Activated T-cell treated with anti-CD3 and anti-CD28 coated beads, Interleukin-2, amount 50 U/mL, for 4 hours (primary cell): ENCODE measurements around the gene SSU72. TPM values are rescaled to one million over a fixed set of nuclear protein-coding genes. Genes with fewer than 3 reads are reported as not detected.
"Not testable (repeated sequence)": the region's sequence is repeated elsewhere in the genome, so short reads cannot be mapped to it uniquely, and the experiment has no call there.

Experiments
- ATAC-seq, 2 donors: fragments of 200-7000 bp; cut with Tn5 transposase; one replicate each; pipeline ENCODE4 v1.10.0; 2021
- DNase-seq: peaks from one replicate; pipeline ENCODE4 v3.0.0-alpha.2; 2020
- H3K27me3 Mint-ChIP-seq: one replicate; pipeline ENCODE4 v1.8.0; 2021; ENCODE audit warnings: low read depth, mixed read lengths
- H3K36me3 Mint-ChIP-seq: one replicate; pipeline ENCODE4 v1.8.0; 2022; ENCODE audit warnings: mixed read lengths; ENCODE audit not compliant: insufficient read depth
- H3K4me1 Mint-ChIP-seq: one replicate; pipeline ENCODE4 v1.8.0; 2021; ENCODE audit warnings: low read depth, mixed read lengths
- H3K4me3 Mint-ChIP-seq: one replicate; pipeline ENCODE4 v1.8.0; 2021; ENCODE audit warnings: mild to moderate bottlenecking, moderate library complexity, mixed read lengths
- H3K9me3 Mint-ChIP-seq: one replicate; pipeline ENCODE4 v1.8.0; 2021; ENCODE audit warnings: mixed read lengths
- total RNA-seq, 3 donors: library from RNA; stranded (reverse); gene quantifications; one replicate each; pipeline ENCODE4 v1.2.1, GENCODE V29; 2021

The SSU72 gene
- total RNA-seq, 3 donors from 2014 or later, result 142 to 170 (median 148) TPM

DNA sequence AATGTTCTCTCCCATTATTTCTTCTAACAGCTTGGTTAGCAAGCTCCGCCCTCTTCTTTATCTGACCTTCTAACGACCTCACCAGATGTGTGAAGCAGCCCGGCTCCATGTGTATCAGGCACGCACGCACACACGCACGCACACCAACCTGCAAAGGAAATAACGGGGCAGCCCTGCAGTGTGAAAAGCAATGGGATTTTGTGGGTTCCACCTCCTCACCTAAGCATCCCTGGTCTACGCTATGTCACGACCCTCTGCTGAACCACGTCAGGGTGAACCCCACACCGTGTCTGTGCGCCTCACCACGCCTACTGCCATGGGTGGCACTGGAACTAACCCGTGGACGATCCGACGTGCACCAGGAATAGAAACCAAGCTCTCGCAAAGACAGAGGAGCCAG, 10.4 kb downstream of the SSU72 start:
- H3K27me3 Mint-ChIP-seq, result no peaks in the 10 kb centered on the region
- peaks cover 21% of the 10 kb centered on the region for H3K4me1 Mint-ChIP-seq
- peaks cover 21% of the 10 kb centered on the region for H3K36me3 Mint-ChIP-seq

DNA sequence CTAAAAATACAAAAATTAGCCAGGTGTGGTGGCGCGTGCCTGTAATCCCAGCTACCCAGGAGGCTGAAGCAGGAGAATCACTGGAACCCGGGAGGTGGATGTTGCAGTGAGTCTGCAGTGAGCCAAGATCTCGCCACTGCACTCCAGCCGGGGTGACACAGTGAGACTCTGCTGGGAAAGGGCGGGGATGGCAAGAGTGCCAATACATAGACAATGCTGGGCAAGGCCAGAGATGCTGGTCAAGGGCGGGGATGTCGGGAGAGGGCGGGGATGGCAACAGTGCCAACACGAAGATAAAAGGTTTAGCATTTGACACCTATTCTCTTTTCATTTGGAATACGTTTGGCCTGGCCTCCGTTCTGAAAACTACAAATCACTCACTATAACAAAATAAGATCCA, 11.0 kb downstream of the SSU72 start:
- H3K4me3 Mint-ChIP-seq, result no peak overlapping the region
- H3K27me3 Mint-ChIP-seq, result no peaks in the 10 kb centered on the region
- no peaks in the 10 kb centered on the region for H3K9me3 Mint-ChIP-seq
- DNase-seq, result no peak
- peaks cover 18% of the 10 kb centered on the region for H3K4me1 Mint-ChIP-seq
- peaks cover 21% of the 10 kb centered on the region for H3K36me3 Mint-ChIP-seq
- ATAC-seq, result no peak

More for the DNA sequence above, 10.4 kb downstream of the SSU72 start:
- H3K4me3 Mint-ChIP-seq, result no peak overlapping the region
- H3K9me3 Mint-ChIP-seq, result no peaks in the 10 kb centered on the region
- DNase-seq (no peak), ATAC-seq (no peak)

DNA sequence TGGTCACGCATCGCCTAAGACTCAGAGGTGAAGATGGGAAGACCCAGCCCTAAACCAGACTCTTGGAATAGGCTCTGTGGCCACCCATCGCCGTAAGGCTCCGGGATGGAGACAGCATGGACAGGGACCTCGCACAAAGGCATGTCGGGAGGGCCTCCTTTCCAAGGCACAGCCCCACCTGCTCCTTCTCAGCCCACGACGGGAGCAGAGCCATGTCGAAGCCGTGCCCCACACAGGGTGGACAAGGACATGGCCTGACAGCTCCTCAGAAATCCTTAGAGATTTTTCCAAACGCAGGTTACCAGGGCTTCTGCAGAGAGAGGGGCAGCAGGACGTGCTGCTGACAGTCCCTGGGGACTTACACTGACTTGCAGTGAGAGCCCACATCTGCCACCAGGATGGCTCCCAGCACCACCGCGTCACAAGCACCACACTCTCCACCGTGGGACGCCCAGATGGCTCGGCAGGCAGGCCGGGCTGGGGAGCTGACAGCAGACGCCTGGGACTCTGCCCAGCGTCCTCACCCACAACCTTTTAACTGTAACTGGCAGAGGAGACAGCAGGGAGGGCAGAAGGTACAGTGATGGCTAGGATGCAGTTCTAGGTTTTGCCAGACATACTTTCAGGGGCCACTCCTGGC, 12.0 kb downstream of the SSU72 start:
- no peak overlapping the region for H3K4me3 Mint-ChIP-seq
- H3K36me3 Mint-ChIP-seq, result peaks cover 21% of the 10 kb centered on the region
- no peak for DNase-seq
- peaks cover 15% of the 10 kb centered on the region for H3K4me1 Mint-ChIP-seq
- no peaks in the 10 kb centered on the region for H3K27me3 Mint-ChIP-seq
- ATAC-seq, result no peak
- no peaks in the 10 kb centered on the region for H3K9me3 Mint-ChIP-seq

DNA sequence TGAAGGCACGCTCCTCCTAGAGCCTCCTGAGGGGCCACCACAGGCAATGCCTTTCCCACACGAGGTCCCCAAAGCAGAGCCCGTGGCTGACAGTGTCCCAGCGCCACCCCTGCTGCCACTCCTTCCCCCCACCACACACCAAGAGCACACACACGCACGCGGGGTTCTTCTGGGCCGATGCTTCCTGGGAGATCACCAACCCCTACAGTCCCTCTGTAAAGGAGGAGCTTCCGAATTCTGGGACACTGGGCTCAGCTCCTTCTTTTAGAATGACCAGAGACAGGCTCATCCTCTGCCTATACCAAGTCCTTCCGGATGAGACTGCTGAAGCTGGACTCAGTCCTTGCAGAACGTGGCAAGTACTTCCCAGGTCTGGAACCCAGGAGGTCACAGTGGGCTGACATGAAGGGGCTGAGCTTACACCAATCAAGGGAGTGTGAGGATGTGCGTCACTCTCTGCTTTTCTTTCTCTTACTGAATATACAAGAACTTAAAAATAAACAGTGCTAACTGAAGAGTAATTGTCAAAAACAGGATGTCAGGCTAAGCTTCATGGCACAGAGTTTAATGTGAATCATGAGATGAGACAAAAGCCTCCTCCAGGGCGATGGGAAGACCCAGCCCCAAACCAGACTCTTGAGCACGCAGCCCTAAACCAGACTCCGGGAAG, 12.7 kb downstream of the SSU72 start:
- no peak overlapping the region for H3K4me3 Mint-ChIP-seq
- H3K36me3 Mint-ChIP-seq, result peaks cover 21% of the 10 kb centered on the region
- H3K9me3 Mint-ChIP-seq, result no peaks in the 10 kb centered on the region
- no peaks in the 10 kb centered on the region for H3K27me3 Mint-ChIP-seq
- DNase-seq (no peak), ATAC-seq (no peak)
- H3K4me1 Mint-ChIP-seq, result peaks cover 9% of the 10 kb centered on the region

DNA sequence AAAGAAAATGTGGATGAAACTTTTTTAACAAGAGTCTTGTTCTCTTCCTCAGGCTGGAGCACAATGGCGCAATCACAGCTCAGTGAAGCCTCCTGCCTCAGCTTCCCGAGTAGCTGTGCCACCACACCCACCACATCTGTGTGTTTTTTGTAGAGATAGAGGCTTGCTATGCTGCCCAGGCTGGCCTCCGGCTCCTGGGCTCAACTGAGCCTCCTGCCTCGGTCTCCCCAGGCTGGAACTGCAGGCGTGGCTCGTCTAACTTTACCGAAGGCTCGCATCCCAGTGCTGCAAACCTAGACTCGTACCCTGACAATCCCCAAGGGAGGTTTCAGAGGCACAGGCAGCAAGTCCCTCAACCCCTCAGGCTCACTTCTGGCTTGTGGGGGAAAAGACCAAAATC, 14.5 kb downstream of the SSU72 start:
- H3K27me3 Mint-ChIP-seq, result no peaks in the 10 kb centered on the region
- H3K4me3 Mint-ChIP-seq, result no peak overlapping the region
- no peak for DNase-seq
- H3K4me1 Mint-ChIP-seq, result peaks cover 5% of the 10 kb centered on the region
- peaks cover 18% of the 10 kb centered on the region for H3K36me3 Mint-ChIP-seq
- no peaks in the 10 kb centered on the region for H3K9me3 Mint-ChIP-seq
- ATAC-seq, result no peak

DNA sequence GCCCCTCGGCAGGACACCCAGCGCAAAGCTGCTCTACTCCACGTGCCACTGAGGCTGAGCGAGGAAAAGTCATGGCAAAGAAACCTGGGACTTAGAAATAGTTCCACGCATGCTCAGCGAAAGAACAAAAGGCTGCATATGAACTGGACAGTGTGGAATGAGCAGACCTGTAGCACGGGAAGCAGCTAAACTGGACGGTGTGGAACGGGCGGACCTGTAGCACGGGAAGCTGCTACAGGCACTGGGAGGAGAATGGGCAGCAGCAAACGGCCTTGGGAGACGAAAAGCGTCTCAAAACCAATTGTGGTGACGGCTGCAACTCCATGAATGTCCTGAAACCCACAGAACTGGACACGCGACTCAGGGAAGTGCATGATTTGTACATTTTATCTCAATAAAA, 15.6 kb downstream of the SSU72 start:
- H3K9me3 Mint-ChIP-seq, result no peaks in the 10 kb centered on the region
- H3K27me3 Mint-ChIP-seq, result no peaks in the 10 kb centered on the region
- DNase-seq (no peak), ATAC-seq (no peak)
- H3K4me1 Mint-ChIP-seq, result no peaks in the 10 kb centered on the region
- peaks cover 9% of the 10 kb centered on the region for H3K36me3 Mint-ChIP-seq
- H3K4me3 Mint-ChIP-seq, result no peak overlapping the region

DNA sequence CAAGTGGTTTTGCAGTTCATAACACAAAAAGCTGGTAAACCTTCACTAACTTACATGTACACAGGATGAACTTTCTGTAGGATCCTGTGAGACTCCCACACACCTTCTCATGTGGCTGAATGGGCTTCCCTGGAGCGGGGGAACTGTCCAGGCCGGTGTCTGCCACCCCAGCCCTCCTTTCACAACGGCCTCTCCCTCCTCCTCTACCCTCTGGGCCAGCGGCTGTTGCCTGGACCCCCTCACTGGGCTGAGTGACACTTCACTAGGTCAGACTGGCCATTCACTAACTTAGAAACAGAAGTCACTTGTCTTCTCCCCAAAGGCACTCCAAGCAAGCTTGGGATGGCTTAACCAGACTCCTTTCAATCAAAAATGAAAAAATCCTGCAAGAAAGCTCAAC, 16.1 kb downstream of the SSU72 start:
- H3K9me3 Mint-ChIP-seq, result no peaks in the 10 kb centered on the region
- no peaks in the 10 kb centered on the region for H3K27me3 Mint-ChIP-seq
- no peaks in the 10 kb centered on the region for H3K4me1 Mint-ChIP-seq
- peaks cover 4% of the 10 kb centered on the region for H3K36me3 Mint-ChIP-seq
- no peak overlapping the region for H3K4me3 Mint-ChIP-seq
- ATAC-seq, result no peak
- DNase-seq, result no peak

DNA sequence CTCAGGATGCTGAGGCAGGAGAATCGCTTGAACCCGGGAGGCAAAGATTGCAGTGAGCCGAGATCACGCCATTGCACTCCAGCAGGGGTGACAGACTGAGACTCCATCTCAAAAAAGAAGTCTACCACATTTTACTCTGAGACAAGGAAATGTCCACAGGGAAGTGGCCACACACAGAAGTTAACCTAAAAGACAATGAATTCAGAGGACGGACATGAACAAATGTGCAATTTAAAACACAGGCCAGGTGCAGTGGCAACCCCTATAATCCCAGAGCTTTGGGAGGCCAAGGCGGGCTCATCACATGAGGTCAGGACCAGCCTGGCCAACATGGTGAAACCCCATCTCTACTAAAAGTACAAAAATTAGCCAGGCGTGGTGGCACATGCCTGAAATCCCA, 17.0 kb downstream of the SSU72 start:
- not testable (repeated sequence) for H3K4me3 Mint-ChIP-seq, DNase-seq, H3K9me3 Mint-ChIP-seq, H3K4me1 Mint-ChIP-seq, H3K27me3 Mint-ChIP-seq, ATAC-seq, H3K36me3 Mint-ChIP-seq

DNA sequence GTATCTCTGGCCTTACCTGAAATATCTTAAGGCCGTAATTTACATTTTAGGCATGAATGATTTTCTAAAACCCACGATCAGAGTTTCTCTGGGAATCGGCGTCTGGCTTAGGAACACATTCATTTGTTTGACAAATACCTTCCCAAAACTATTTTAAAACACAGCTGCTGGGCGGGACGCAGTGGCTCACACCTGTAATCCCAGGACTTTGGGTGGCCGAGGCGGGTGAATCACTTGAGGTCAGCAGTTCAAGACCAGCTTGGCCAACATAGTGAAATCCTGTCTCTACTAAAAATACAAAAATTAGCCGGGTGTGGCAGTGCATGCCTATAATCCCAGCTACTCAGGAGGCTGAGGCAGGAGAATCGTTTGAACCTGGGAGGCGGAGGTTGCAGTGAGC, 17.7 kb downstream of the SSU72 start:
- not testable (repeated sequence) for H3K4me3 Mint-ChIP-seq, DNase-seq, H3K27me3 Mint-ChIP-seq, H3K36me3 Mint-ChIP-seq, H3K9me3 Mint-ChIP-seq, ATAC-seq, H3K4me1 Mint-ChIP-seq

DNA sequence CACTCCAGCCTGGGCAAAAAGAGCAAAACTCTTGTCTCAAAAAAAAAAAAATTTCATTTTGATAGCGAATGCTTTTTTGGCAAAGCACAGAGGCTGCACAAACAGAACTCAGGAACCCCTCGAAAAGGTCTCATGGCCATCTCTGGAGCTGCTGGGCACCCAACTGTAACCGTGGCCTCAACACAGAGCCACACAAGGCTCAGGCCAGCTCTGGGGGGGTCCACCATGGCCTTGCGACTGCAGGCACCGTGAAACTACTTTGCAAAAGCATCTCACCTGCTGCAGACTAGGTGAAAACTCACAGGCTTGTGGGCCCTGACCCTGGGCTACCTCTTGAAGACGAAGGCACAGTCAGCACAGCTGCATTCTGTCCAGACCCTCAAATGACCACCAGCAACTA, 18.2 kb downstream of the SSU72 start:
- peaks cover 3% of the 10 kb centered on the region for H3K36me3 Mint-ChIP-seq
- no peak for ATAC-seq
- H3K4me3 Mint-ChIP-seq, result no peak overlapping the region
- no peaks in the 10 kb centered on the region for H3K27me3 Mint-ChIP-seq
- DNase-seq, result no peak
- H3K4me1 Mint-ChIP-seq, result peaks cover 1% of the 10 kb centered on the region
- H3K9me3 Mint-ChIP-seq, result no peaks in the 10 kb centered on the region

DNA sequence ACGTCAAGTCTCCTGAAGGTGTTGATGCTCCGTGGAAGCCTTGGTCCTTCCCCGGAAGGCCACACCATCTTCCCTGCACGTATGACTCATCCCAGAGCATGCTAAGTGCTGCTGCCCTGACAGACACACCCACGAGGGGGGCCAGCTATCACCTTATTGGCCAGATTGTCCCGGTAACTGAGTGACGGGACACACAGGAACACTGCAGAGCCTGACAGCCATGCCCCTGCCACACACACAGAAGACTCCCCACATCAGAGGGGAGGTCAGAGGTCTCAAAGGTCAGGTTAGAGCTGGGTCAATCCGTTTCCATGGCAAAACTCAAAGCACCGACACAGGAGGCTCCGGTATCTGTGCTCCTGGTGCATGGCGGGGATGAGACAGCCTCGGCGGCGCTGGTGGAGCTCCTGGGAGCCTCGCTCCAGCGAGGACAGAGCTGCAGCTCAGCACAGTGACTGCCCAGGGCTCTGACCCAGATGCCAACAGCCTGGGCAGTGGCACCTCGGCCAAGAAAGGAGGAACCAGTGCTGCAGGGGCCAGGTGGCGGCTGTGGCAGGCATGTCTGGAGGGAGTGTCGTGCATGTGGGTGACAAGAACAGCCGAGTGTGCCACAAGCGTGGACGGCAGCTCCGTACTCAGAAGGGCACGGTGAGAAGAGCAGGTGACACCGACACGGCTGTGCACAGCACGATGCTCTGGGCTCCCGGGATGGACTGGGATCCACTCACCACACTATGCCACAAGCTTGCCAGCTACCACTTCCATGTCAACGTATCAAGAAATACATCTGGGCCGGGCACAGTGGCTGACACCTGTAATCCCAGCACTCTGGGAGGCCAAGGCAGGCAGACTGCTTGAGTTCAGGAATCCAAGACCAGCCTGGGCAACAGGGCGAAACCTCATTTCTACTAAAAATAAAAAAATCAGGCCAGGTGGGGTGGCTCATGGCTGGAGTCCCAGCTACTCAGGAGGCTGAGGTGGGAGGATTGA, 19.4 kb downstream of the SSU72 start:
- DNase-seq, result no peak
- Mint-ChIP-seq H3K4me1 (peaks cover 1% of the 10 kb centered on the region), H3K4me3 (no peak overlapping the region), H3K36me3 (peaks cover 3% of the 10 kb centered on the region), H3K9me3 (no peaks in the 10 kb centered on the region), H3K27me3 (no peaks in the 10 kb centered on the region)
- no peak for ATAC-seq

DNA sequence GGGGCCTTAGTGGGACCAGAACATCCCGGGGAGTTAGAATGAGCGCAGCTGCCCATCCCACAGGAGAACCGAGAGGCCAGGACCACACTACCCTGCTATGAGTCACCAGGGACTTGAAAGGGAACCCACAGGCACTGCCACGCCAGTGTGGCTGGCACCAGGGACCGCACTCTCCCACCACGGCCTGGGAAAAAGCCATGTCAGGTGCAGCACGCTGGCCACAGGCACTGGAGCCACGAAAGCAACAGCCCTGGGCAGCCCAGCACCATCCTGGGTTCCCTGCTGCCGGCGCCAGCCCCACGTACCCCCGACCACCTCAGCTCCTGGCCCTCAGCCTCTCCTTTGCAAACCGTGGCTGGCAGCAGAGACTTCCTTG, 20.1 kb downstream of the SSU72 start:
- ATAC-seq, result no peak

DNA sequence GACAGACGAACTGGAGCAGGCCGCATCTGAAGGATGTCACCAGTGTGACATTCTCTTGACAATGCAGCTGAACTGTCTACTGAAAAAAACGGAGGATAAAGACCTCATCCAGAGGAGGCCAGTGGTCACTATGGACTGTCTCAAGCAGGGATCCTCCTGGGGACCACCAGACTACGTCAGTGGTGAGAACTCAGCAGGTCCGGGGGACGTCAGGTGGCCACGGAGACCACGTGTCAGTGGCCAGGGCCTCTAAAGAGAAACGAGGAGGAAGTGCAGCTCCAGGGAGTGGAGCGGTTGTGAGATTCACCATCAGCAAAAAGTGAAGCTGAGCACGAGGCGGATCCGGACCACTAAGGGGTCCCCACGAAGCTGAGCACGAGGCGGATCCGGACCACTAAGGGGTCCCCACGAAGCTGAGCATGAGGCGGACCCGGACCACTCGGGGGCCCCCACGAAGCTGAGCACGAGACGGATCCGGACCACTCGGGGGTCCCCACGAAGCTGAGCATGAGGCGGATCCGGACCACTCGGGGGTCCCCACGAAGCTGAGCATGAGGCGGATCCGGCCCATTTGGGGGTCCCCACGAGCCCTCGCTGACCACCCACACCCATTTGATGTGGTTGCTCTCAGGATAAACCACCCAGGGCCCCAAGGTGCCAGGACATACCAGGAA, 20.7 kb downstream of the SSU72 start:
- peaks cover 3% of the 10 kb centered on the region for H3K36me3 Mint-ChIP-seq
- DNase-seq, result no peak
- no peaks in the 10 kb centered on the region for H3K9me3 Mint-ChIP-seq
- H3K27me3 Mint-ChIP-seq, result no peaks in the 10 kb centered on the region
- H3K4me1 Mint-ChIP-seq, result peaks cover 1% of the 10 kb centered on the region
- no peak overlapping the region for H3K4me3 Mint-ChIP-seq
- no peak for ATAC-seq

More for the DNA sequence above, 20.1 kb downstream of the SSU72 start:
- Mint-ChIP-seq H3K4me1 (peaks cover 1% of the 10 kb centered on the region), H3K4me3 (no peak overlapping the region), H3K36me3 (peaks cover 3% of the 10 kb centered on the region), H3K27me3 (no peaks in the 10 kb centered on the region), H3K9me3 (no peaks in the 10 kb centered on the region)
- no peak for DNase-seq

DNA sequence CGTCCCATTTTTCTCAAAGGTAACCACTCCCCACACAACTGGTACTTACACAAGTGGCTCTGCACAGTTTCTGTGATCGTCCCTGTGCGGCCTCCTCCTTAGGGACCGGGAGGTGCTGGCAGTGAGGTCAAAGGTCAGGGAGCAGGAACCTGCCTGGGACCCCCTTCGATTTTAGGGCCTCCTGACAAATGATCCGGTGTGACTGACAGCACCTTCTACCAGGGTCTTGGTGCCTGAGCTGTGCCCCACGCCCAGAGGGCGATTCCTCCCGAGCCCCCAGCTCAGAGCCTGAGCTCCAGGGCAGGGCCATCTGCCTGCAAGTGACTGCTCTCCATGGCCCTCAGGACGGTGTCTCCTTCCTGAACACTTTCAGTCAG, 22.4 kb downstream of the SSU72 start:
- Mint-ChIP-seq H3K4me1 (peaks cover 3% of the 10 kb centered on the region), H3K9me3 (no peaks in the 10 kb centered on the region), H3K4me3 (no peak overlapping the region), H3K27me3 (no peaks in the 10 kb centered on the region), H3K36me3 (peaks cover 3% of the 10 kb centered on the region)
- ATAC-seq (no peak), DNase-seq (no peak)
